ENCODE measurements around the gene ABHD17A. TPM values are rescaled to one million over a fixed set of nuclear protein-coding genes. Genes with fewer than 3 reads are reported as not detected.

Gene ABHD17A
- total RNA-seq, 1 donor from 2014 or later, result 283 TPM

DNA sequence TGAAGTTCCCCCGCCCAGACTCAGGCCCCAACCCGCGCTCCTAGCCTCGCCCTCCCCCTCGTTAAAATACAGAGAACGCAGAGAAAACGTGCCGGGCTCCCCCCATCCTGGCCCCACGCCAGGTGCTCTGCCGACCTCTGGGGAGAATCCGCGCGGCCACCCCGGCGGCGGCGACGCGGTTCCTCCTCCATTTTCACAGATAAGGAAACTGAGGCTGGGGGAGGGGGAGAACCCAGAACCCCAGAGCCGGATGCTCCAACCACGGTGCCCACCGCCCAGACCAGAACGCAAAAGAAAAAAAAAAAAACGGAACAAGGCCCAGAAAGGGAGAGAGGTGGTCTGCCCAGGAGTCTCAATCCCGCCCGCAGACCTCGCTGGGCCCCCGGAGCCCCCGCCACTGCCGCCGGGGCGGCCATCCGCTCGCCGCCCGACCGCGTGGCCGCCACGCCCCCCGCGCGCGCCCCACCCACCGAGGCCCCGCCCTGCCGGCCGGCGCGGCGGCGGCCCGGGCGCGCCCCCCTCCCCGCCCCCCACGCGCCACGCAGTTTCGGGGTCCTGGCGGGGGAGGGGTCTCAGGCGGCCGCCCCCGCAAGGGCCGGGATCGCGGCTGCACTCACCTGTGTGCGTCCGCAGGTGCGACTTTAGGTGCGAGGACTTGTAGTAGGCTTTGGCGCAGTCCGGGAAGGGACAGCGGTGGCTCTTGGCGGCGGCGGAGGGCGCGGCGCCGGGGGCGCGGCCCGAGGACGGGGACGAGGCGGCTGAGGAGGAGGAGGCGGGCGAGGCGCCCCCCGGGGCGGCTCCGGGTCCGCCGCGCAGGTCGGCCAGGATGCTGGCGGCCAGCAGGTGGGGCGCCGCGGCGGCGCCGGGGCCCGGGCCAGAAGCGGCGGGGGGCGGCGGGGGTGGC is 22.6 kb downstream of the ABHD17A start:
- H3K9me3 Mint-ChIP-seq (ENCODE audit: unreplicated experiment), result no peaks in the 10 kb centered on the region
- H3K36me3 Mint-ChIP-seq (ENCODE audit: low read depth, unreplicated experiment), result peaks cover 4% of the 10 kb centered on the region
- no peak overlapping the region for H3K27ac Mint-ChIP-seq (ENCODE audit: unreplicated experiment)
- H3K4me1 Mint-ChIP-seq (ENCODE audit: unreplicated experiment), result peaks cover 5% of the 10 kb centered on the region
- TF ChIP-seq, protein P1, sequence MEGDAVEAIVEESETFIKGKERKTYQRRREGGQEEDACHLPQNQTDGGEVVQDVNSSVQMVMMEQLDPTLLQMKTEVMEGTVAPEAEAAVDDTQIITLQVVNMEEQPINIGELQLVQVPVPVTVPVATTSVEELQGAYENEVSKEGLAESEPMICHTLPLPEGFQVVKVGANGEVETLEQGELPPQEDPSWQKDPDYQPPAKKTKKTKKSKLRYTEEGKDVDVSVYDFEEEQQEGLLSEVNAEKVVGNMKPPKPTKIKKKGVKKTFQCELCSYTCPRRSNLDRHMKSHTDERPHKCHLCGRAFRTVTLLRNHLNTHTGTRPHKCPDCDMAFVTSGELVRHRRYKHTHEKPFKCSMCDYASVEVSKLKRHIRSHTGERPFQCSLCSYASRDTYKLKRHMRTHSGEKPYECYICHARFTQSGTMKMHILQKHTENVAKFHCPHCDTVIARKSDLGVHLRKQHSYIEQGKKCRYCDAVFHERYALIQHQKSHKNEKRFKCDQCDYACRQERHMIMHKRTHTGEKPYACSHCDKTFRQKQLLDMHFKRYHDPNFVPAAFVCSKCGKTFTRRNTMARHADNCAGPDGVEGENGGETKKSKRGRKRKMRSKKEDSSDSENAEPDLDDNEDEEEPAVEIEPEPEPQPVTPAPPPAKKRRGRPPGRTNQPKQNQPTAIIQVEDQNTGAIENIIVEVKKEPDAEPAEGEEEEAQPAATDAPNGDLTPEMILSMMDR (IDR thresholded peaks at IDR 0.05; ENCODE audit: unreplicated experiment), result no peak
- no peak for DNase-seq (ENCODE audit: low spot score)
- H3K4me3 Mint-ChIP-seq (ENCODE audit: unreplicated experiment), result peak overlapping the region; percentile 93
- peaks cover 19% of the 10 kb centered on the region for H3K27me3 Mint-ChIP-seq (ENCODE audit: unreplicated experiment)

DNA sequence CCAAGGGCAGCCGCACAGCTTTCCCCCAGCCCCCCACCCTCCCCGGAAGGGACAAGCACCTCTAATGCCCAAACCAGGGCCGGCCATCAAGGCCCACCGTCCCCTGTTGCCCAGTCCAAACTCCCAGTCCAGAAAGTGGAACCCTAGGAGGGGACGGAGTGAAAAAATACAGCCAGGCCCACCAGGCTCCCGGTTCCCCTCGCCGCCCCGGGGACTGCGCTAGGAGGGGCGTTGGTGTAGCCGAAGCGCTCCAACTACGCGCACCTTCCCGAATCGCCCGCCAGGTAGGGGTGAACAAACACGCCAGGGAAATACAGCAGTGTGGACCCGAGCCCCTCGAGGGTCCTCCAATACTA is 23.2 kb downstream of the ABHD17A start:
- H3K9me3 Mint-ChIP-seq (ENCODE audit: unreplicated experiment), result no peaks in the 10 kb centered on the region
- peaks cover 5% of the 10 kb centered on the region for H3K4me1 Mint-ChIP-seq (ENCODE audit: unreplicated experiment)
- H3K27ac Mint-ChIP-seq (ENCODE audit: unreplicated experiment), result no peak overlapping the region
- H3K27me3 Mint-ChIP-seq (ENCODE audit: unreplicated experiment), result peaks cover 19% of the 10 kb centered on the region
- TF ChIP-seq, protein P1 (IDR thresholded peaks at IDR 0.05; ENCODE audit: unreplicated experiment), result no peak
- no peak for DNase-seq (ENCODE audit: low spot score)
- peak overlapping the region; percentile 93 for H3K4me3 Mint-ChIP-seq (ENCODE audit: unreplicated experiment)
- peaks cover 4% of the 10 kb centered on the region for H3K36me3 Mint-ChIP-seq (ENCODE audit: low read depth, unreplicated experiment)

DNA sequence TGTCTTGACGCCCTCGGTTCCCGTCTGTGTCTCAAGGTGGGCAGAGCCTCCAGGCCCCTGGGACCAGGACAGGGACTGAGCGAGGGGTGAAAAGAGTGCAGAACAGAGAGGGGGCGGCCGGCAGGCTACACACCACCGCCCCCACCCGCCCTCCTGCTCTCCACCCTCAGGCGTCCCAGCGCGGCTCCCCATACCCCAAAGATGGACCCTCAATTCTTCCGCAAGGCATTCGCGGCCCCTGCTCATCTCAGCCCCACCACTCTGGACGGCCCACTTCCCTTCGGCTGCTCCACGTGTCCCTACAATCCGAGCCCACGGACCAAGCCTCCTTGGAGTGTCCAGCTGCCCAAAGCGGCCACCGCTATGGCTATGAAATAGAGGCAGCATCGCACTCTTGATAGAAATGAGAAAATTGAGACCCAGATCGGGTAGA is 23.7 kb downstream of the ABHD17A start:
- Mint-ChIP-seq H3K4me1 (ENCODE audit: unreplicated experiment) (peaks cover 5% of the 10 kb centered on the region), H3K27me3 (ENCODE audit: unreplicated experiment) (peaks cover 19% of the 10 kb centered on the region), H3K4me3 (ENCODE audit: unreplicated experiment) (peak overlapping the region; percentile 93), H3K9me3 (ENCODE audit: unreplicated experiment) (no peaks in the 10 kb centered on the region), H3K27ac (ENCODE audit: unreplicated experiment) (peak overlapping the region; percentile 41), H3K36me3 (ENCODE audit: low read depth, unreplicated experiment) (peaks cover 4% of the 10 kb centered on the region)
- no peak for DNase-seq (ENCODE audit: low spot score)
- TF ChIP-seq, protein P1 (IDR thresholded peaks at IDR 0.05; ENCODE audit: unreplicated experiment), result no peak

DNA sequence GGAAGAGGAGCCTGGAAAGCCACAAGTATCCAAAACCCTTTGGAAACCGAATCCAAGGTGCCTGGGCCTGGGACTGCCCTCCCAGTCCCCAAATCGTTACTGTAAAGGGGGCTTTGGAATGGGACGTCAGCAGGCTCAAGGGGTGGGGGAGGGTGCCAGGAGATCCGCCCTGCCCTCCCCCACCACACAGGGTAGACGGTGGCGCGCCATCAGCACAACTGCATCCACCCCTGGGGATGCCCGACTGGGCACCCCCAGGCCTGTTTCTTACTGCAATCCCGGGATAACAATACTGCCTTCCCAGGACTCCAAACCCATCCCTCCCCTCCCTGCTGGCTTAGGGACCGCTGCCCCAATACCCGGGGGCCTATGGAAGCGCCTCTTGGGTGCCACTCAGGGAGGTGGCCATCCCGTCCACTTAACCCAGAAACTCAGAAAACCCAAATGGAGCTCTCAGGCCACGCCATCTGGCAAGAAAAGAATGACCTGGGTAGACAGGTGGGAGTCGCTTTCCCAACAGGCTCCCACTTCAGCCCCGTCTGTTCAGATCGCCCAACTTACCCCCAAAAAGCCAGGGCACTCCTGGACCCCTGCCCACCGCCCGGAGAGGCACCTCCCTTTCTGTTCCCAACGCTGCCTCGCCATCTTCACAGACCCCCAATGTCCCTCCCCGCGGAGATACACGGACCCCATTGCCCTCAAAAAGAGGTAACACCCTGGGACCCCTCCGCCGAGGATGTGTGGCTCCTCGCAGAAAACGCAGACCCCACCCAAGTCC is 24.3 kb downstream of the ABHD17A start:
- Mint-ChIP-seq H3K4me3 (ENCODE audit: unreplicated experiment) (peak overlapping the region; percentile 93), H3K36me3 (ENCODE audit: low read depth, unreplicated experiment) (peaks cover 4% of the 10 kb centered on the region), H3K27me3 (ENCODE audit: unreplicated experiment) (peaks cover 18% of the 10 kb centered on the region), H3K27ac (ENCODE audit: unreplicated experiment) (peak overlapping the region; percentile 9), H3K4me1 (ENCODE audit: unreplicated experiment) (peaks cover 9% of the 10 kb centered on the region), H3K9me3 (ENCODE audit: unreplicated experiment) (no peaks in the 10 kb centered on the region)
- no peak for DNase-seq (ENCODE audit: low spot score)
- TF ChIP-seq, protein P1 (IDR thresholded peaks at IDR 0.05; ENCODE audit: unreplicated experiment), result no peak
